PFSK-1 (cell line): Measurements from ENCODE around the gene ACRV1.

ENCODE experiments used
- FOXP2 ChIP-seq: optimal IDR thresholded peaks from 2 replicates; pipeline ENCODE3; 2011; ENCODE audit warnings: borderline replicate concordance, control low read depth, inconsistent platforms; ENCODE audit not compliant: insufficient read depth; ENCODE audit errors: extremely low read length, extremely low read depth
- POLR2AphosphoS5 ChIP-seq: IDR thresholded peaks from 2 replicates; pipeline ENCODE4 v1.6.1; 2012; ENCODE audit warnings: low read depth, mild to moderate bottlenecking, control low read depth, low read length, moderate library complexity
- REST ChIP-seq, 2 experiments: IDR thresholded peaks; 2 replicates each; pipeline versions ENCODE4 v1.6.1 to v1.8.0; 2011 to 2012; ENCODE audit warnings: low read depth in 2 of 2, low read length in 2 of 2, control low read depth in 1 of 2, inconsistent platforms in 1 of 2, mild to moderate bottlenecking in 1 of 2, moderate library complexity in 1 of 2; ENCODE audit not compliant: insufficient read depth in 1 of 2
- SIN3A ChIP-seq: IDR thresholded peaks from 2 replicates; pipeline ENCODE4 v1.6.1; 2012; ENCODE audit warnings: mild to moderate bottlenecking, low read length, moderate library complexity, borderline replicate concordance; ENCODE audit not compliant: insufficient read depth
- TAF1 ChIP-seq: IDR thresholded peaks from 2 replicates; pipeline ENCODE4 v1.6.1; 2012; ENCODE audit warnings: low read length, control low read depth, borderline replicate concordance; ENCODE audit not compliant: insufficient read depth

Gene ACRV1

GRCh38 chr11:125638315-125638714, 42.3 kb downstream of the ACRV1 start:
- TF ChIP-seq POLR2AphosphoS5 = no peak
- TF ChIP-seq FOXP2 = no peak
- TF ChIP-seq TAF1 = no peak
- TF ChIP-seq REST (IDR thresholded peaks at IDR 0.05; ENCODE audit: insufficient read depth in 1 of 2, low read depth in 2 of 2, low read length in 2 of 2) = no peak
- TF ChIP-seq SIN3A = no peak

- no peak for TF ChIP-seq TAF1
- no peak for TF ChIP-seq FOXP2
- TF ChIP-seq POLR2AphosphoS5 = no peak
- TF ChIP-seq SIN3A = no peak
- TF ChIP-seq REST (IDR thresholded peaks at IDR 0.05; ENCODE audit: insufficient read depth in 1 of 2, low read depth in 2 of 2, low read length in 2 of 2) = no peak
These were observed 42.8 kb downstream of the ACRV1 start for GRCh38 chr11:125637840-125638239.

GRCh38 chr11:125627236-125627910, 53.3 kb downstream of the ACRV1 start:
- TF ChIP-seq POLR2AphosphoS5 (no peak), FOXP2 (no peak)

GRCh38 chr11:125626288-125626950, 54.2 kb downstream of the ACRV1 start:
- TF ChIP-seq FOXP2 (peak; percentile 10), REST (IDR thresholded peaks at IDR 0.05; ENCODE audit: insufficient read depth in 1 of 2, low read depth in 2 of 2, low read length in 2 of 2) (no peak), POLR2AphosphoS5 (no peak), SIN3A (peak; percentile 65; the same call in 1 of the 2 replicates), TAF1 (no peak)

- peak; percentile 98 for TF ChIP-seq TAF1
- peak; percentile 97; the same call in 1 of the 2 replicates for TF ChIP-seq SIN3A
- TF ChIP-seq REST (IDR thresholded peaks at IDR 0.05; ENCODE audit: insufficient read depth in 1 of 2, low read depth in 2 of 2, low read length in 2 of 2) = peak; percentile 31 to 69; a peak in 3 of 4 replicates
- TF ChIP-seq FOXP2 = no peak
- peak; percentile 82 for TF ChIP-seq POLR2AphosphoS5
These were observed 54.9 kb downstream of the ACRV1 start for GRCh38 chr11:125625630-125626287.
